Vagina (tissue), 2 donors: ENCODE data around the gene CRMP1.

Source experiments
- CTCF ChIP-seq, 3 experiments: fragments of 450-650 bp in 2 of 3; fragments of 200-600 bp in 1 of 3; sonication (generic) in 1 of 3; IDR thresholded peaks; one replicate each; pipeline ENCODE4 v1.5.1; 2017 to 2019; ENCODE audit warnings: antibody characterized with exemption in 3 of 3, mild to moderate bottlenecking in 2 of 3, moderate library complexity in 2 of 3
- POLR2A ChIP-seq, 2 donors: fragments of 450-650 bp; IDR thresholded peaks; one replicate each; pipeline ENCODE4 v1.6.1; 2017; ENCODE audit warnings: antibody characterized with exemption in 2 of 2, mild to moderate bottlenecking in 2 of 2, moderate library complexity in 2 of 2
- POLR2AphosphoS5 ChIP-seq, 2 donors: sonication (generic); formaldehyde crosslinking; IDR thresholded peaks; one replicate each; pipeline ENCODE4 v1.9.0; 2017; ENCODE audit warnings: antibody characterized with exemption in 2 of 2, mild to moderate bottlenecking in 2 of 2, low read depth in 1 of 2; ENCODE audit not compliant: insufficient read depth in 1 of 2

- TF ChIP-seq CTCF (IDR thresholded peaks at IDR 0.05) (no peak), POLR2A (IDR thresholded peaks at IDR 0.05) (no peak), POLR2AphosphoS5 (IDR thresholded peaks at IDR 0.05; ENCODE audit: insufficient read depth in 1 of 2, low read depth in 1 of 2) (no peak)
Measured at GRCh38 chr4:5908876-5909427, 16.1 kb upstream of the CRMP1 start.
